Ishikawa (cell line): ENCODE results near the gene PLEKHB2.

ENCODE experiments used
- CREB1 ChIP-seq: IDR thresholded peaks from 2 replicates; pipeline ENCODE4 v1.6.1; 2012; ENCODE audit warnings: low read depth
- EGR1 ChIP-seq: IDR thresholded peaks from 2 replicates; pipeline ENCODE4 v1.6.1; 2012
- EP300 ChIP-seq: IDR thresholded peaks from 2 replicates; pipeline ENCODE4 v1.6.1; 2012; ENCODE audit warnings: borderline replicate concordance
- MAX ChIP-seq: IDR thresholded peaks from 2 replicates; pipeline ENCODE4 v1.6.1; 2012
- RAD21 ChIP-seq: IDR thresholded peaks from 2 replicates; pipeline ENCODE4 v1.6.1; 2012; ENCODE audit warnings: low read depth
- TAF1 ChIP-seq: IDR thresholded peaks from 2 replicates; pipeline ENCODE4 v1.6.1; 2012; ENCODE audit warnings: low read depth, mild to moderate bottlenecking
- TCF12 ChIP-seq: IDR thresholded peaks from 2 replicates; pipeline ENCODE4 v1.6.1; 2012; ENCODE audit warnings: low read depth
- USF1 ChIP-seq: IDR thresholded peaks from 2 replicates; pipeline ENCODE4 v1.6.1; 2012
- YY1 ChIP-seq: IDR thresholded peaks from 2 replicates; pipeline ENCODE4 v1.6.1; 2012; ENCODE audit warnings: low read depth

GRCh38 chr2:131153529-131153928 is 48.4 kb downstream of the PLEKHB2 start:
- TF ChIP-seq USF1 = no peak
- TF ChIP-seq EGR1 = no peak
- TF ChIP-seq EP300 = no peak
- no peak for TF ChIP-seq TCF12
- no peak for TF ChIP-seq MAX
- no peak for TF ChIP-seq CREB1
- no peak for TF ChIP-seq RAD21
- TF ChIP-seq TAF1 = no peak
- TF ChIP-seq YY1 = no peak
